Measurements from ENCODE around the gene LAMB1.

Gene LAMB1

GRCh38 chr7:107966711-107967110, 36.2 kb downstream of the LAMB1 start:
- Histone ChIP-seq H3K36me3 (ENCODE audit: low read depth) (peaks cover 100% of the 10 kb centered on the region), H3K4me3 (ENCODE audit: severe bottlenecking) (no peak overlapping the region), H3K27ac (ENCODE audit: poor library complexity, severe bottlenecking) (no peak overlapping the region), H3K9me3 (ENCODE audit: severe bottlenecking) (no peaks in the 10 kb centered on the region), H3K27me3 (ENCODE audit: insufficient read depth, poor library complexity, severe bottlenecking) (no peaks in the 10 kb centered on the region), H3K4me1 (ENCODE audit: insufficient read depth, poor library complexity, severe bottlenecking) (peaks cover 11% of the 10 kb centered on the region)
- ATAC-seq (ENCODE audit: low read depth) (peak; percentile 77), DNase-seq (ENCODE audit: low spot score) (no peak)
- TF ChIP-seq, protein P1, sequence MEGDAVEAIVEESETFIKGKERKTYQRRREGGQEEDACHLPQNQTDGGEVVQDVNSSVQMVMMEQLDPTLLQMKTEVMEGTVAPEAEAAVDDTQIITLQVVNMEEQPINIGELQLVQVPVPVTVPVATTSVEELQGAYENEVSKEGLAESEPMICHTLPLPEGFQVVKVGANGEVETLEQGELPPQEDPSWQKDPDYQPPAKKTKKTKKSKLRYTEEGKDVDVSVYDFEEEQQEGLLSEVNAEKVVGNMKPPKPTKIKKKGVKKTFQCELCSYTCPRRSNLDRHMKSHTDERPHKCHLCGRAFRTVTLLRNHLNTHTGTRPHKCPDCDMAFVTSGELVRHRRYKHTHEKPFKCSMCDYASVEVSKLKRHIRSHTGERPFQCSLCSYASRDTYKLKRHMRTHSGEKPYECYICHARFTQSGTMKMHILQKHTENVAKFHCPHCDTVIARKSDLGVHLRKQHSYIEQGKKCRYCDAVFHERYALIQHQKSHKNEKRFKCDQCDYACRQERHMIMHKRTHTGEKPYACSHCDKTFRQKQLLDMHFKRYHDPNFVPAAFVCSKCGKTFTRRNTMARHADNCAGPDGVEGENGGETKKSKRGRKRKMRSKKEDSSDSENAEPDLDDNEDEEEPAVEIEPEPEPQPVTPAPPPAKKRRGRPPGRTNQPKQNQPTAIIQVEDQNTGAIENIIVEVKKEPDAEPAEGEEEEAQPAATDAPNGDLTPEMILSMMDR (IDR thresholded peaks at IDR 0.05; ENCODE audit: poor library complexity, severe bottlenecking) = no peak

- Histone ChIP-seq H3K4me3 (ENCODE audit: severe bottlenecking) (no peak overlapping the region), H3K4me1 (ENCODE audit: insufficient read depth, poor library complexity, severe bottlenecking) (no peaks in the 10 kb centered on the region), H3K36me3 (ENCODE audit: low read depth) (peaks cover 100% of the 10 kb centered on the region), H3K27ac (ENCODE audit: poor library complexity, severe bottlenecking) (no peak overlapping the region), H3K9me3 (ENCODE audit: severe bottlenecking) (no peaks in the 10 kb centered on the region), H3K27me3 (ENCODE audit: insufficient read depth, poor library complexity, severe bottlenecking) (no peaks in the 10 kb centered on the region)
- DNase-seq (ENCODE audit: low spot score) (no peak), ATAC-seq (ENCODE audit: low read depth) (no peak)
- TF ChIP-seq, protein P1 (IDR thresholded peaks at IDR 0.05; ENCODE audit: poor library complexity, severe bottlenecking) = no peak
Measured at GRCh38 chr7:107964510-107964909, 38.5 kb downstream of the LAMB1 start.

- no peak for ATAC-seq (ENCODE audit: low read depth)
- Histone ChIP-seq H3K36me3 (ENCODE audit: low read depth) (peaks cover 100% of the 10 kb centered on the region), H3K9me3 (ENCODE audit: severe bottlenecking) (no peaks in the 10 kb centered on the region), H3K27ac (ENCODE audit: poor library complexity, severe bottlenecking) (no peak overlapping the region), H3K4me3 (ENCODE audit: severe bottlenecking) (no peak overlapping the region), H3K27me3 (ENCODE audit: insufficient read depth, poor library complexity, severe bottlenecking) (no peaks in the 10 kb centered on the region), H3K4me1 (ENCODE audit: insufficient read depth, poor library complexity, severe bottlenecking) (no peaks in the 10 kb centered on the region)
- no peak for DNase-seq (ENCODE audit: low spot score)
- TF ChIP-seq, protein P1 (IDR thresholded peaks at IDR 0.05; ENCODE audit: poor library complexity, severe bottlenecking) = no peak
Measured at GRCh38 chr7:107962817-107963216, 40.1 kb downstream of the LAMB1 start.

DNA sequence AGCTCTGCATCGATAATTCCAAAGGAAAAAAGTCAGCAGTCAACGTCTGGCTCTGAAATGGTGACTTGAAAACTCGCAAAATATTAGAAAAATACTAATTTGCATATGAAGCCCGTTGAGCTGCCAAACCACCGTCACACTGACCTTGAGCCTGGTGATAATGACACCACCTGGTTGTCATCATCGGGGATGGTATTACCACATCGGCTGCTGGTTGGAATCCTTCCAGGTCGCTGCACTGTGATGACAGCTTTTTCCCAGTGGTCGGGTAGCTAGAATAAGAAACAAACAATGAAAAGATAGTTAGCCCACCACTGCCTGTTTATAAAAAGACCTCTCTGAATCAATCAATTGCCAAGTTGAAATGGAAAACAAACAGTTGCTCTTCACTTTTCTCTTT, 41.6 kb downstream of the LAMB1 start:
- Histone ChIP-seq H3K27ac (ENCODE audit: poor library complexity, severe bottlenecking) (no peak overlapping the region), H3K4me3 (ENCODE audit: severe bottlenecking) (no peak overlapping the region), H3K27me3 (ENCODE audit: insufficient read depth, poor library complexity, severe bottlenecking) (no peaks in the 10 kb centered on the region), H3K9me3 (ENCODE audit: severe bottlenecking) (no peaks in the 10 kb centered on the region), H3K36me3 (ENCODE audit: low read depth) (peaks cover 100% of the 10 kb centered on the region), H3K4me1 (ENCODE audit: insufficient read depth, poor library complexity, severe bottlenecking) (no peaks in the 10 kb centered on the region)
- no peak for ATAC-seq (ENCODE audit: low read depth)
- TF ChIP-seq, protein P1 (IDR thresholded peaks at IDR 0.05; ENCODE audit: poor library complexity, severe bottlenecking) = no peak
- DNase-seq (ENCODE audit: low spot score) = no peak

GRCh38 chr7:107960272-107960671, 42.7 kb downstream of the LAMB1 start:
- ATAC-seq (ENCODE audit: low read depth) (no peak), DNase-seq (ENCODE audit: low spot score) (no peak)
- Histone ChIP-seq H3K36me3 (ENCODE audit: low read depth) (peaks cover 100% of the 10 kb centered on the region), H3K4me3 (ENCODE audit: severe bottlenecking) (no peak overlapping the region), H3K9me3 (ENCODE audit: severe bottlenecking) (no peaks in the 10 kb centered on the region), H3K27me3 (ENCODE audit: insufficient read depth, poor library complexity, severe bottlenecking) (no peaks in the 10 kb centered on the region), H3K27ac (ENCODE audit: poor library complexity, severe bottlenecking) (no peak overlapping the region), H3K4me1 (ENCODE audit: insufficient read depth, poor library complexity, severe bottlenecking) (no peaks in the 10 kb centered on the region)
- TF ChIP-seq, protein P1 (IDR thresholded peaks at IDR 0.05; ENCODE audit: poor library complexity, severe bottlenecking) = no peak

Measured in RWPE2 (cell line).